GM12875 (cell line): ENCODE data around the gene GRK5.

Source experiments
- H3K4me3 ChIP-seq: one replicate; pipeline ENCODE4 v1.5.1; 2011; ENCODE audit warnings: low read depth, low read length, control low read depth
- CTCF ChIP-seq: IDR thresholded peaks from 2 replicates; pipeline ENCODE4 v1.5.1; 2011; ENCODE audit warnings: low read depth, mild to moderate bottlenecking, control low read depth, inconsistent platforms, low read length, moderate library complexity, borderline replicate concordance; ENCODE audit not compliant: insufficient read depth

Gene GRK5

GRCh38 chr10:119352807-119353206 lies 145.4 kb downstream of the GRK5 start:
- no peak for TF ChIP-seq CTCF
- no peak overlapping the region for H3K4me3 ChIP-seq

GRCh38 chr10:119353421-119353820 lies 146.1 kb downstream of the GRK5 start:
- TF ChIP-seq CTCF = no peak
- H3K4me3 ChIP-seq = no peak overlapping the region

DNA sequence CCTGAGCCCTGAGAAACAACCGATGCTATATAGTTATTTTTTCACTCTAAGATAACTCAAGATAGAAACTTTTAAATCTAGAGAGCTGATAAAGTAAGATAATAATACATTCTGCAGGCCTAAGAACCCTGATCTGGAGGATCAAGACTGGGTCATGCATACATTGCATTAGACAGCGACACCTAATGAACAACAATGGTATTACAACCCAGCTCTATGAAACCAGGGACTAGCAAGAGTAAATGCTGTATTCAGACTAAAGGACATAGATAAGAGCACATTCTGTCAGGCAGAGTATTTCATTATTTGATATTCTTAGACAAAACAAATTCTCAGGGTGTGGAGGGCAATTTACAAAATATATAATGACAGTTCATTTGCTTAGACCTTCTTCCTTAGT lies 148.6 kb downstream of the GRK5 start:
- TF ChIP-seq CTCF = peak; percentile 36; the same call in 1 of the 2 replicates
- no peak overlapping the region for H3K4me3 ChIP-seq

DNA sequence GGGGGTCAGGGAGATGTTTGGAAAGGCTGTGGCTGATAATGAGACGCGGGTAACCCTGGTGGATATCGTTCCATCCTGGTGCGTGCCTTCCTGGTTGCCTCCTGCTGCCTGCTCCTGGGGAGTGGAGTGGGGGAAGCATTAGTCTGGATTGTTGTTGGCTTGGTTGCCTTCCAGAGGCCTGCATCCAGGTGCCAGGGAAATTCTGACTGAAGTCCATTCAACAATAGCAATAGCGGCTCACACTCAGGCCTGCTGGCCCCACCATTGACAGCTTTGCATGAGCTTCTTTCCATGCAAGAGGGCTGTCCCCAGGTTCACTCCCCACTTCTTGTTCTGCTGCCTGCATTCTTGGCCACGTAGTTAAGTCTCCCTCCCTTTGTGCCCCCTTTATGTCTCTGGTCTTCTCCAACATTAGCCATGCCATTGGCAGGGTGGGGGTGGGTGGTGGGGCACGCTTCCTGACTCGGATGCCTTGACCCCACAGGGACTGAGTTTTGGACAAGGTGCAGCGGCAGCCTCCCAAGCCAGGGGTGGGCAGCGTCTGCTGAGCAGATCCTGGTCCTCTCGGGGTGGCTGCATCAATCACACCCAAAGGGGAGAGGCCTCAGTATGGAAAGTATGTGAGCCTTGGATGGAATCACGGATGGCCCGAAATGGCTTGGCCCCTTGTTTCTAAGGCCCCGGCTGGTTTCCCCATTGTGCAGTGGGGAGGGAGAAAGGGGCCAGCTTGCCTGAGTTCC lies 150.2 kb downstream of the GRK5 start:
- TF ChIP-seq CTCF = no peak
- H3K4me3 ChIP-seq = no peak overlapping the region

- no peak overlapping the region for H3K4me3 ChIP-seq
- no peak for TF ChIP-seq CTCF
Observed at GRCh38 chr10:119358152-119358512, 150.8 kb downstream of the GRK5 start.

DNA sequence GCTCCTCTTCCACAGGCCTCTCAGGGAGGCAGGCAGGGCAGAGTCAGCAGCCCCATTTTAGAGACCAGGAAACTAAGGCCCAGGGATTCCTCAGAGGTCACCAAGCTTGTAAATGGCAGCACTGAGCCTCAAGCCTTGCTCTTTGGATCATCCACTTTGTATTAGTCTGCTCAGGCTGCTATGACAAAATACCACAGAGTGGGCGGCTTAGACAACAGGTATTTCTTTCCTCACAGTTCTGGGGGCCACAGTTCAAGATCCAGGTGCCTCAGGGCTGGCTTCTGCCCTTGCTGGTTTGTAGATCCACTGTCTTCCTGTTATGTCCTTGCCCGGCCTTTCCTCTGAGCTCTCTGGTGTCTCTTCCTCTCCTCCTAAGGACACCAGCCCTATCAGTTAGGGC lies 151.2 kb downstream of the GRK5 start:
- no peak overlapping the region for H3K4me3 ChIP-seq
- TF ChIP-seq CTCF = no peak

- TF ChIP-seq CTCF = no peak
- no peak overlapping the region for H3K4me3 ChIP-seq
Observed at GRCh38 chr10:119359025-119359424, 151.7 kb downstream of the GRK5 start.
